ENCODE data around the gene ASZ1. TPM values are rescaled to one million over a fixed set of nuclear protein-coding genes. Genes with fewer than 3 reads are reported as not detected.

Gene ASZ1
- total and polyA plus RNA-seq, 2 of the 4 experiments (the other 2 are of a cell fraction), result not detected

DNA sequence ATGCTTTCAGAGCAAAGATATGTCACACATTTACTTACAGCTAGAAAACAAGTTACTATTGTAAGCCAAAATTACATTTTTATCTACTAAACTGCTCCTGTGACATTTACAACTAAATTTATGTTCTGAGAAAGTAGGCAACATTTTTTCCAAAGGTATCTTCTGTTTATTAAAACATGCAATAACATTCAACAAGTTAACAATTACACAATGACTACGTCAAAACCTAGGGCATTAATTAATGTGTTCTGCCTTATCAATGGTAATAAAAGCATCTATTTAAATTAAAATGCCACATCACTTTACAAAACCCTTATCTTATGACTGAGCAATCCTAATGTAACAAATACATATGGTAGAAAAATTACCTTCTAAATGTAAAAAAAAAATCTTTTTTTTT lies 14.9 kb downstream of the ASZ1 start:
- Histone ChIP-seq H2AFZ (replicated peaks; ENCODE audit: low read length, poor library complexity) (no peak overlapping the region), H3K56ac (ENCODE audit: extremely low read depth, insufficient read depth, low read length) (no peak overlapping the region), H3K9ac (ENCODE audit: low read depth, low read length) (no peak overlapping the region), H3K18ac (ENCODE audit: low read depth, low read length) (no peak overlapping the region), H3K4me3 (ENCODE audit: insufficient read depth, low read depth, low read length) (no peak overlapping the region), H4K5ac (ENCODE audit: low read depth, low read length) (no peak overlapping the region), H2AK5ac (ENCODE audit: low read depth, low read length) (no peak overlapping the region), H3K27me3 (ENCODE audit: control insufficient read depth, insufficient read depth, low read length) (no peaks in the 10 kb centered on the region), H3K36me3 (ENCODE audit: control insufficient read depth, insufficient read depth, low read length) (no peaks in the 10 kb centered on the region), H3K4me2 (ENCODE audit: low read depth, low read length) (no peak overlapping the region), H3K23ac (ENCODE audit: low read depth, low read length) (no peak overlapping the region), H3K4ac (ENCODE audit: low read depth, low read length) (no peak overlapping the region), H3K27ac (ENCODE audit: insufficient read depth, low read length) (no peak overlapping the region), H4K20me1 (ENCODE audit: insufficient read depth, low read length) (no peaks in the 10 kb centered on the region), H2BK120ac (ENCODE audit: low read depth, low read length) (no peak overlapping the region), H2BK20ac (ENCODE audit: low read depth, low read length) (no peak overlapping the region), H2BK5ac (ENCODE audit: low read depth, low read length, poor library complexity, severe bottlenecking) (no peak overlapping the region), H4K8ac (ENCODE audit: low read depth in 2 of 2, low read length in 2 of 2) (no peak overlapping the region), H3K14ac (replicated peaks; ENCODE audit: low read depth, low read length) (no peak overlapping the region), H3K79me1 (ENCODE audit: low read depth in 1 of 2, low read length in 2 of 2) (no peaks in the 10 kb centered on the region), H2BK15ac (ENCODE audit: low read depth, low read length) (no peak overlapping the region), H3K4me1 (ENCODE audit: control insufficient read depth, insufficient read depth, low read length) (no peaks in the 10 kb centered on the region), H3K9me1 (ENCODE audit: insufficient read depth, low read length) (no peaks in the 10 kb centered on the region), H4K91ac (ENCODE audit: insufficient read depth, low read depth, low read length) (no peak overlapping the region), H3K9me3 (ENCODE audit: control insufficient read depth, insufficient read depth, low read length) (no peaks in the 10 kb centered on the region), H2AK9ac (replicated peaks; ENCODE audit: low read depth, low read length, poor library complexity) (no peak overlapping the region)
- TF ChIP-seq CTCF (conservative IDR thresholded peaks at IDR 0.05; ENCODE audit: low read depth, low read length) (no peak), RCOR1 (IDR thresholded peaks at IDR 0.05; ENCODE audit: insufficient replicate concordance, low read length) (no peak), BHLHE40 (IDR thresholded peaks at IDR 0.05; ENCODE audit: low read depth, low read length) (no peak), ELK1 (IDR thresholded peaks at IDR 0.05; ENCODE audit: borderline replicate concordance, low read depth, low read length) (no peak), MAZ (IDR thresholded peaks at IDR 0.05; ENCODE audit: borderline replicate concordance, low read depth, low read length) (no peak), SMC3 (IDR thresholded peaks at IDR 0.05; ENCODE audit: low read depth, low read length) (no peak), CEBPB (IDR thresholded peaks at IDR 0.05; ENCODE audit: low read depth, low read length) (no peak)
- TF ChIP-seq, protein P1, sequence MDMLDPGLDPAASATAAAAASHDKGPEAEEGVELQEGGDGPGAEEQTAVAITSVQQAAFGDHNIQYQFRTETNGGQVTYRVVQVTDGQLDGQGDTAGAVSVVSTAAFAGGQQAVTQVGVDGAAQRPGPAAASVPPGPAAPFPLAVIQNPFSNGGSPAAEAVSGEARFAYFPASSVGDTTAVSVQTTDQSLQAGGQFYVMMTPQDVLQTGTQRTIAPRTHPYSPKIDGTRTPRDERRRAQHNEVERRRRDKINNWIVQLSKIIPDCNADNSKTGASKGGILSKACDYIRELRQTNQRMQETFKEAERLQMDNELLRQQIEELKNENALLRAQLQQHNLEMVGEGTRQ (IDR thresholded peaks at IDR 0.05; ENCODE audit: low read depth, low read length), result no peak
- WGBS, 2 experiments (ENCODE audit: extremely low coverage in 2 of 2, insufficient read length in 1 of 2), result no CpG with 5 or more reads among the region's 1 CpG
- DNase-seq (no peak), ATAC-seq (ENCODE audit: low read depth) (no peak)
- in situ Hi-C loops (cut with MboI; ENCODE audit: low sequenced_read_pairs) (no loop called here), dilution Hi-C loops (cut with HindIII; ENCODE audit: low sequenced_read_pairs, unreplicated experiment) (no loop called here), intact Hi-C loops (cut with micrococcal nuclease) (no loop called here)
- no TSS peak for BruUV-seq (replicated peaks)
- CTCF ChIA-PET, result no interaction called here
- POLR2A ChIA-PET (ENCODE audit: unreplicated experiment), result interaction anchor here (0.6 kb wide), 1 partner anchor 12 kb away, joined by 5 read pairs; no protein-coding TSS in a partner anchor
